ENCODE data around the gene GNL1. TPM values are rescaled to one million over a fixed set of nuclear protein-coding genes. Genes with fewer than 3 reads are reported as not detected.

Gene GNL1
- total RNA-seq, 1 experiment from 2014 or later, result 81.3 TPM

DNA sequence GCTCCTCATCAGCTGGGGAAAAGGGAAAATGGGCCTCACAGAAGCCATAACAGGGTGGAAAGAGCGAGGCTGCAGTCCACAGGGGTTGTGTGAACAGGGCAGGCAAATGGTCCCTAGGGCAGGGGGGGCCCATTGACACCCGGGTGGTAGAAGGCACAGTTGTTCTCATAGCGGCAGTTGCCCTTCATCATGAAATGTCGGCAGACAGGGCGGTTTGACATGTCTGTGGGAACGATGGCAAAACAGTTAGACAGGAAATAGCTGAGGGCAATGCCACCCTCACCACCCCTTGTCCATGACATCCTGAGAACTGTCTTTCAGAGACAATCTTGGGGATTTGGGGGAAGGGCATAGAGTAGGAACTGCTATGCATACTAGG, 45.1 kb upstream of the GNL1 start:
- Mint-ChIP-seq H3K27ac (ENCODE audit: unreplicated experiment) (peak overlapping the region; percentile 35), H3K36me3 (ENCODE audit: insufficient read depth, unreplicated experiment) (peaks cover 99% of the 10 kb centered on the region), H3K27me3 (ENCODE audit: unreplicated experiment) (no peaks in the 10 kb centered on the region), H3K4me1 (ENCODE audit: low read depth, unreplicated experiment) (no peaks in the 10 kb centered on the region), H3K4me3 (ENCODE audit: low read depth, unreplicated experiment) (no peak overlapping the region), H3K9me3 (ENCODE audit: low read depth, unreplicated experiment) (no peaks in the 10 kb centered on the region)
- CTCF ChIA-PET, result no interaction called here
- BruUV-seq (replicated peaks), result no TSS peak
- intact Hi-C loops (cut with micrococcal nuclease; ENCODE audit: unreplicated experiment), result no loop called here
- no peak for DNase-seq
- TF ChIP-seq CTCF (IDR thresholded peaks at IDR 0.05; ENCODE audit: unreplicated experiment), result no peak

- no peak for DNase-seq
- Mint-ChIP-seq H3K27ac (ENCODE audit: unreplicated experiment) (peak overlapping the region; percentile 71), H3K36me3 (ENCODE audit: insufficient read depth, unreplicated experiment) (peaks cover 96% of the 10 kb centered on the region), H3K4me1 (ENCODE audit: low read depth, unreplicated experiment) (no peaks in the 10 kb centered on the region), H3K27me3 (ENCODE audit: unreplicated experiment) (no peaks in the 10 kb centered on the region), H3K9me3 (ENCODE audit: low read depth, unreplicated experiment) (no peaks in the 10 kb centered on the region), H3K4me3 (ENCODE audit: low read depth, unreplicated experiment) (no peak overlapping the region)
- no peak for TF ChIP-seq CTCF (IDR thresholded peaks at IDR 0.05; ENCODE audit: unreplicated experiment)
- intact Hi-C loops (cut with micrococcal nuclease; ENCODE audit: unreplicated experiment), result no loop called here
- CTCF ChIA-PET, result interaction anchor here (0.7 to 1.2 kb wide), 2 partner anchors 15 to 23 kb away, joined by 3 read pairs; no protein-coding TSS in a partner anchor
- TSS peak; percentile 4 for BruUV-seq (replicated peaks)
Measured at GRCh38 chr6:30600451-30600961, 44.2 kb upstream of the GNL1 start.

GRCh38 chr6:30599625-30600324, 43.5 kb upstream of the GNL1 start:
- intact Hi-C loops (cut with micrococcal nuclease; ENCODE audit: unreplicated experiment), result loop anchor here (5.0 kb wide), 1 partner anchor 57 kb away; no protein-coding TSS in a partner anchor
- peak overlapping the region; percentile 71 for H3K27ac Mint-ChIP-seq (ENCODE audit: unreplicated experiment)
- no peaks in the 10 kb centered on the region for H3K4me1 Mint-ChIP-seq (ENCODE audit: low read depth, unreplicated experiment)
- H3K9me3 Mint-ChIP-seq (ENCODE audit: low read depth, unreplicated experiment), result no peaks in the 10 kb centered on the region
- no peak for TF ChIP-seq CTCF (IDR thresholded peaks at IDR 0.05; ENCODE audit: unreplicated experiment)
- H3K4me3 Mint-ChIP-seq (ENCODE audit: low read depth, unreplicated experiment), result no peak overlapping the region
- BruUV-seq (replicated peaks), result no TSS peak
- CTCF ChIA-PET, result interaction anchor here (0.7 to 1.2 kb wide), 2 partner anchors 15 to 22 kb away, joined by 3 read pairs; no protein-coding TSS in a partner anchor
- no peaks in the 10 kb centered on the region for H3K27me3 Mint-ChIP-seq (ENCODE audit: unreplicated experiment)
- DNase-seq, result no peak
- H3K36me3 Mint-ChIP-seq (ENCODE audit: insufficient read depth, unreplicated experiment), result peaks cover 94% of the 10 kb centered on the region

DNA sequence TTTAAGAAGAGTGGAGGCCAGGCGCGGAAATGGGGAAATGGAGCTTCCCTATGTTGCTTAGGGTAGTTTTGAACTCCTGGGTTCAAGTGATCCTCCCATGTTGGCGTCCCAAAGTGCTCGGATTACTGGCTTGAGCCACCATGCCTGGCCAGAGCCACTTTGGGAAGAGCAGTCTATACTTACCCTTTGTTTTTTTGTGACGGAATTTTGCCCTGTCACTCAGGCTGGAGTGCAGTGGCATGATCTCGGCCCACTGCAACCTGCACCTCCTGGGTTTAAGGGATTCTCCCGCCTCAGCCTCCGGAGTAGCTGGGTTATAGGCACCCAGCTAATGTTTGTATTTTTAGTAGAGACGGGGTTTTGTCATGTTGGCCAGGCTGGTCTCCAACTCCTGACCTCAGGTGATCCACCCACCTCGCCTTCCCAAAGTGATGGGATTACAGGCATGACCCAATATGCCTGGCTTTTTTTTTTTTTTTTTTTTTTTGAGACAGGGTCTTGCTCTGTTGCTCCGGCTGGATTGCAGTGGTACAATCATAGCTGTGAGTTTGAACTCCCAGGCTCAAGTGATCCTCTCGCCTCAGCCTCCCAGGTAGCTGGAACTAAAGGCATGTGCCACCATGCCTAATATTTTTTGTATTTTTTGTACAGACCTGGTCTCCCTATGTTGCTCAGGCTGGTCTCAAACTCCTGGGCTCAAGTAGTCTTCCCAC, 42.8 kb upstream of the GNL1 start:
- no peaks in the 10 kb centered on the region for H3K4me1 Mint-ChIP-seq (ENCODE audit: low read depth, unreplicated experiment)
- intact Hi-C loops (cut with micrococcal nuclease; ENCODE audit: unreplicated experiment), result loop anchor here (5.0 kb wide), 1 partner anchor 57 kb away; no protein-coding TSS in a partner anchor
- H3K36me3 Mint-ChIP-seq (ENCODE audit: insufficient read depth, unreplicated experiment), result peaks cover 94% of the 10 kb centered on the region
- BruUV-seq (replicated peaks), result no TSS peak
- CTCF ChIA-PET, result interaction anchor here (1.2 to 3.2 kb wide), 3 partner anchors 16 to 117 kb away, joined by 3 to 28 read pairs (median 5); no protein-coding TSS in a partner anchor
- no peak for TF ChIP-seq CTCF (IDR thresholded peaks at IDR 0.05; ENCODE audit: unreplicated experiment)
- no peaks in the 10 kb centered on the region for H3K27me3 Mint-ChIP-seq (ENCODE audit: unreplicated experiment)
- DNase-seq, result no peak
- no peaks in the 10 kb centered on the region for H3K9me3 Mint-ChIP-seq (ENCODE audit: low read depth, unreplicated experiment)
- peak overlapping the region; percentile 35 for H3K27ac Mint-ChIP-seq (ENCODE audit: unreplicated experiment)
- H3K4me3 Mint-ChIP-seq (ENCODE audit: low read depth, unreplicated experiment), result no peak overlapping the region

Measured in Calu3 (cell line).